ENCODE measurements around the gene FCAMR.
A peak's percentile ranks its signal among the peaks of the same experiment; 100 is the strongest.

The FCAMR gene

GRCh38 chr1:206909161-206909882 is 60.9 kb downstream of the FCAMR start:
- peak; percentile 69 for DNase-seq (ENCODE audit: low spot score)

GRCh38 chr1:206908038-206908437 is 62.2 kb downstream of the FCAMR start:
- DNase-seq (ENCODE audit: low spot score): no peak

Data from ecto neural progenitor cell (in vitro differentiated cells).